GM12873 (cell line): ENCODE measurements around the gene SMC1A.

ENCODE experiments used
- CTCF ChIP-seq: IDR thresholded peaks from 2 replicates; pipeline ENCODE4 v1.5.1; 2012; ENCODE audit warnings: low read depth, mild to moderate bottlenecking, moderate library complexity, low read length, control low read depth; ENCODE audit not compliant: insufficient read depth; ENCODE audit errors: missing control alignments

SMC1A gene

GRCh38 chrX:53437206-53437605 lies 14.8 kb upstream of the SMC1A start:
- TF ChIP-seq CTCF, result no peak

- TF ChIP-seq CTCF, result peak; percentile 93
These were observed 13.5 kb upstream of the SMC1A start for GRCh38 chrX:53435997-53436396.

GRCh38 chrX:53433651-53434639 lies 11.5 kb upstream of the SMC1A start, which contains the start of gene HSD17B10:
HSD17B10 (minus strand) TSS chrX:53434370; CDS start chrX:53434345, 25 bp downstream.
- TF ChIP-seq CTCF, result no peak

GRCh38 chrX:53430231-53430630 lies 7.8 kb upstream of the SMC1A start:
- TF ChIP-seq CTCF, result no peak

GRCh38 chrX:53429755-53430154 lies 7.3 kb upstream of the SMC1A start:
- no peak for TF ChIP-seq CTCF

- no peak for TF ChIP-seq CTCF
These were observed 430 bp upstream of the SMC1A start, which contains the start of gene RIBC1 for GRCh38 chrX:53422861-53423306. RIBC1 (plus strand) TSS chrX:53422873; CDS start chrX:53426277, 3,404 bp downstream.

- no peak for TF ChIP-seq CTCF
These were observed 725 bp downstream of the SMC1A start for GRCh38 chrX:53421772-53422085.
